ENCODE data around the gene C11orf91. TPM values are rescaled to one million over a fixed set of nuclear protein-coding genes. Genes with fewer than 3 reads are reported as not detected.
A peak's percentile ranks its signal among the peaks of the same experiment; 100 is the strongest.
"Not testable (repeated sequence)": the region's sequence is repeated elsewhere in the genome, so short reads cannot be mapped to it uniquely, and the experiment has no call there.

Gene C11orf91
- total RNA-seq, 2 donors from 2014 or later = 0.29 to 1.7 TPM

- intact Hi-C loops (cut with DNase I) = no loop called here
Measured at GRCh38 chr11:33724644-33725035, 24.0 kb upstream of the C11orf91 start.

GRCh38 chr11:33723238-33723881 lies 22.7 kb upstream of the C11orf91 start:
- intact Hi-C loops (cut with DNase I) = no loop called here
- ATAC-seq (peak; percentile 56 to 76), DNase-seq (peak; percentile 64)

More at GRCh38 chr11:33724644-33725035, 24.0 kb upstream of the C11orf91 start:
- ATAC-seq (peak; percentile 65 to 66), DNase-seq (peak; percentile 32)

DNA sequence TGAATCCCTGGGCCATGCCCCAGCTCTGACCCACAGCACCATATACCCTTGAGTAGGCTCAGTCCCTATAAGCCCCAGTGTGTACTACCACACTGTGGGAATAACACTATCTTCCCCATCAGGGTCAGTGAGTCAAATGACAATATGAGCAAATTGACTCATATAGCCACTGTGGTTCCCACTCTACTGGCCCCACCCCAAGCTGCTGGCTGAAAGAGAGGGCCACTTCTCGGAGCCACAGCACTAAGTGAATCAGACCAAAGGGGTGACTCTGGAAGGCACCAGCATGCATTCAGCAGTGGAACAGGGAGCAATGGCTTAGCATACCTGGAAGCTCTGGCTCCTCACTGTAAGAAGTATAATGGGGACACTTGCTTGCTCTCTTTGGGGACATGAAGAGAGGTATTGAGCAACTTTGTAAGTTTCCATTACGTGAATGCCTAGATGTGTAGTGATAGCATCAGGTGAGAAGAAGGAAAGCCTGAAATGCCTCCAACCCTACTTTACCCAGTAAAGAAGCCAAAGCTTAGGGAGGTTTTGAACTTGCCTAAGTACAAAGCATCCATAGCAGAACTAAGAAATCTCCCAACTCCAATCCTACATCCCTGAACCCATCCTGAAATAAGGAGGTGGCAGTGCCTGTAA lies 22.1 kb upstream of the C11orf91 start:
- DNase-seq (no peak), ATAC-seq (peak in 1 of 2 donors; percentile 47)
- intact Hi-C loops (cut with DNase I) = no loop called here

- no peak for DNase-seq
- intact Hi-C loops (cut with DNase I) = no loop called here
- no peak for ATAC-seq
Measured at GRCh38 chr11:33721984-33722383, 21.4 kb upstream of the C11orf91 start.

- intact Hi-C loops (cut with DNase I) = no loop called here
- no peak for DNase-seq
- ATAC-seq = peak in 1 of 2 donors; percentile 36
Measured at GRCh38 chr11:33721426-33721825, 20.8 kb upstream of the C11orf91 start.

DNA sequence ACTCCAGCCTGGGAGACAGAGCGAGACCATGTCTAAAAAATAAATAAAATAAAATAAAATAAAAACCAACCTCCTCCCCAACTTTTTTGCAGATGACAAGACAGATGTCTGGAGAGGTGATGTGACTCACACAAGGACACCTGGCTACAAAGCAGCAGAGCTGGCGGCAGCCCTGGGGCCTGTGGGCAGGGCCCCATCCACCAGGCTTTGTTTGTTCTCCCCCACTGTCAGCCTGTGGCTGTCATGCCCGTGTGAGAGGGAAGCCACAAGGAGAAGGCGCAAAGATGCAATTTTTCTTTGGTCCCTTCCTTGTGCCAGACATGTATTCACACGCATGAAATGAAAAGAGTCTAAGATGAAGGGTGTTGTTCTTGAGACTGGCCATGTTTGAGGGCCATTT lies 19.0 kb upstream of the C11orf91 start:
- no peak for ATAC-seq
- DNase-seq = no peak
- intact Hi-C loops (cut with DNase I) = no loop called here

GRCh38 chr11:33718440-33718839 lies 17.8 kb upstream of the C11orf91 start:
- intact Hi-C loops (cut with DNase I) = no loop called here
- no peak for ATAC-seq
- DNase-seq = no peak

DNA sequence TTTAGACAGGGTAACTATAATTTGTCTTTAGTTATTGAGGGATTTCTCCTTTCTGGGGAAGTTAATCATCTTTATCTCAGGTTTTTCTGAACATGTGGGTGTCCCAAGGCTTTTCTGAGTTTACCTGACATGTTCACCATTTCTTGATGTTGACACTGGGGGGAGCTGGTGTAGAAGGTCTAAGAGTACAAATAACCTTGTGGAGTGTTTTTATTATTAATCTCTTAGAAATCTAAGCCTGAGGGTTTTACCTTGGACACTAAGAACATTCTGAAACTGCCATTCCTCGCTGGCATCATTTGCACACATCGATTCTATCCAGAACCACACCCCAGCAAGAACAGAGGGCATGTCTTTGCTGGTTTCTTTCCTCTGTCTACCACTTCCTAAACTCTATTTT lies 15.6 kb upstream of the C11orf91 start:
- intact Hi-C loops (cut with DNase I) = no loop called here
- no peak for ATAC-seq

DNA sequence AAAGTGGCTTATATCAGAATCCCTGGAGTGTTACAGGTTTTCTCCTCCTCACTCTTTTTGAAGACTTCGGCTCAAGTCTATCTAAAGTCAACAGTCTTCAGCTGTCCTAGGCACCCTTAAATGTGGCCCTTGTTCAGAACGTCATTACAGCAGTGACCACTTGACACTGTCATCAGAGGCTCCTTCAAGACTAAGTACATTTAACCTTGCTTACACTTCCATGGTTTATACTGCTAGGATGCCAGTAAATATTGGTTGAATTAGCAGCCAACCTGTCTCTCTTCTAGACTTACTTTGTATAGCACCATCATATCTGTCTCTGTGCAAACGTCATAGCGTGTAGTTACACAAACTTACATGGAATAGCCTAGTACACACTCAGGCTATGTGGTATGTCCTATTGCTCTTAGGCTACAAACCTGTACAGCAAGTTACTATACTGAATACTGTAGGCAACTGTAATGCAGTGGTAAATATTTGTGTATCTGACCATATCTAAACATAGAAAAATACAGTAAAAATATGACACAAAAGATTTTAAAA lies 13.3 kb upstream of the C11orf91 start:
- intact Hi-C loops (cut with DNase I) = no loop called here
- no peak for ATAC-seq

More for the DNA sequence above, 15.6 kb upstream of the C11orf91 start:
- no peak for DNase-seq

GRCh38 chr11:33713151-33713855 lies 12.7 kb upstream of the C11orf91 start:
- DNase-seq (no peak), ATAC-seq (no peak)
- intact Hi-C loops (cut with DNase I) = no loop called here

More for the DNA sequence above, 13.3 kb upstream of the C11orf91 start:
- DNase-seq = no peak

GRCh38 chr11:33712436-33712835 lies 11.8 kb upstream of the C11orf91 start:
- no peak for ATAC-seq
- intact Hi-C loops (cut with DNase I) = no loop called here
- no peak for DNase-seq

DNA sequence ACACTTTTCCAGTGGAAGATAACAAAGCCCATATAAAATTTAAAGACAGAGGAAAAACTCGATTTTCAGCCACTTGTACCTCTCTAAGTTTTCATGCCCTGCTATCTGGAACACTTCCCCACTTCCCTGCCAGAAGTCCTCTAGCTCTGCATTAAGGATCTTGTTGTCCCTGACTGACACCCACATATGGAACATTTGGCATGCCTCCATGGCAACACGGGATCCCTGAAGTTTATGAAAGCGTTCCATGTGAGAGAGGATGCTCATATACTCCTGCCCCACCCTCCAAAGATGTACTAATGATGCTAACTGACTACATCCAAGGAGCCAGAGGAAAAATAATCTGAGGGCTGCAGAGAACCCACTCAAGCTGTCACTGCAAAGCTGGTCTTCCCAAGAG lies 8.8 kb upstream of the C11orf91 start:
- ATAC-seq (no peak), DNase-seq (no peak)
- intact Hi-C loops (cut with DNase I) = no loop called here

- no peak for ATAC-seq
- intact Hi-C loops (cut with DNase I) = no loop called here
Measured at GRCh38 chr11:33708985-33709384, 8.4 kb upstream of the C11orf91 start.

GRCh38 chr11:33707831-33708230 lies 7.2 kb upstream of the C11orf91 start:
- DNase-seq; intact Hi-C loops (cut with DNase I): not testable (repeated sequence)
- ATAC-seq = peak; percentile 14 to 69

More at GRCh38 chr11:33708985-33709384, 8.4 kb upstream of the C11orf91 start:
- no peak for DNase-seq

GRCh38 chr11:33706966-33707365 lies 6.3 kb upstream of the C11orf91 start:
- no peak for ATAC-seq
- intact Hi-C loops (cut with DNase I) = no loop called here

DNA sequence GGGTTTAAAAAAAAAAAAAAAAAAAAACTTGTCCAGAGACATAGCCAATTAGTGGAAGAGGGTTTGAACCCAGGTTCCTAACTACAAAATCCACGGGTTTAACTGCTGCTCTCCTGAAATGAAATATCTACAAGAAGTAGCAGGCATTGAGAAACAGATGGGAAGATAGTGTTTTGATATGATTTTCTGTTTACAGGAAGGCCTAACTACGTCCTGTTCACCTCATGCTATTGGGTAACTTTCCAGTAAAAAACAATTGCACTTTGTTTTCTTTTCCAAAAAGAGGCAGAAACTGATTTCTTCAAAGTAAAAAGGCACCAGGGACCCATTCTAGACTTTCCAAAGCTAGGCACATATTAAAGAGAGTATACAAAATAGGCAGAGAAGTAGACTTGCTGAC lies 5.9 kb upstream of the C11orf91 start:
- ATAC-seq (no peak), DNase-seq (no peak)
- intact Hi-C loops (cut with DNase I) = no loop called here

More at GRCh38 chr11:33706966-33707365, 6.3 kb upstream of the C11orf91 start:
- no peak for DNase-seq

GRCh38 chr11:33704240-33705002 lies 3.8 kb upstream of the C11orf91 start:
- intact Hi-C loops (cut with DNase I) = loop anchor here in 1 of 2 donors (5.0 kb wide), 1 partner anchor 33 kb away; the partner anchor contains the start of gene CD59
- DNase-seq (no peak), ATAC-seq (no peak)

DNA sequence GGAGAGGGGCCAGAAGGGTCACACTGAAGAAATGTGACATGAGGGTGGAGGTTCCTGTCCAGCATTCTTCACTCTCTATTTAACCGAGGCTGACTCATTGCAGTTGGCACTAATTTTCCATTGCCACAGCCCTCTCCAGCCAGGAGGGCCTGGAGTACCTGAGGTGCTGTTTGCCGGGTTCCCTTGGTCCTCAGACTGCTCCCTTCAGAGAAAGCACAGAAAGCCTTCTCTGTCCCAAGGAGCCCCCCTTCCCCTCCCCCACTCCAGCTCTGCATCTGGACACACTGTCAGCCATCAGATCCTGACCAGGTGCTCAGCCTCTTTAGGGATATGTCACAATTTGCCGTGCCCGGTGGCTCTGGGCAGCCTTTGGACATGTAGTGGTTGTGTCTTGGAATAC lies 3.2 kb upstream of the C11orf91 start:
- DNase-seq (peak; percentile 37), ATAC-seq (peak in 1 of 2 donors; percentile 1)
- intact Hi-C loops (cut with DNase I) = loop anchor here in 1 of 2 donors (5.0 kb wide), 1 partner anchor 34 kb away; the partner anchor contains the start of gene CD59

GRCh38 chr11:33703234-33703633 lies 2.6 kb upstream of the C11orf91 start:
- DNase-seq (no peak), ATAC-seq (no peak)
- intact Hi-C loops (cut with DNase I) = loop anchor here in 1 of 2 donors (5.0 kb wide), 1 partner anchor 34 kb away; the partner anchor contains the start of gene CD59
